CD14-positive monocyte (primary cell): Measurements from ENCODE around the gene TMEM184C. TPM values are rescaled to one million over a fixed set of nuclear protein-coding genes. Genes with fewer than 3 reads are reported as not detected.

Experiments used
- DNase-seq, 3 donors: peaks; one replicate each; pipeline ENCODE4 v3.0.0-alpha.2; 2011 to 2022
- H2AFZ ChIP-seq: 2 replicates; pipeline ENCODE4 v1.6.0; 2012; ENCODE audit warnings: mild to moderate bottlenecking, low read depth, low read length, inconsistent platforms; ENCODE audit not compliant: insufficient read depth, poor library complexity, severe bottlenecking
- H3K27ac ChIP-seq, 2 donors: 1 replicate in 1 of 2; 2 replicates in 1 of 2; pipeline ENCODE4 v1.5.1; 2012 to 2013; ENCODE audit warnings: low read length in 2 of 2, control low read depth in 1 of 2, inconsistent platforms in 1 of 2, low read depth in 1 of 2, mild to moderate bottlenecking in 1 of 2
- H3K27me3 ChIP-seq, 2 donors: one replicate each; pipeline versions ENCODE4 v1.6.0 to v1.6.1; 2011 to 2013; ENCODE audit warnings: low read length in 2 of 2; ENCODE audit not compliant: control insufficient read depth in 2 of 2, insufficient read depth in 2 of 2
- H3K36me3 ChIP-seq, 2 donors: replicated peaks in 1 of 2; 1 replicate in 1 of 2; 2 replicates in 1 of 2; pipeline versions ENCODE4 v1.5.1 to v1.6.1; 2012 to 2013; ENCODE audit warnings: low read length in 2 of 2, control low read depth in 1 of 2, inconsistent platforms in 1 of 2, mild to moderate bottlenecking in 1 of 2; ENCODE audit not compliant: insufficient read depth in 2 of 2, control insufficient read depth in 1 of 2
- H3K4me1 ChIP-seq, 2 donors: 1 replicate in 1 of 2; 2 replicates in 1 of 2; pipeline versions ENCODE4 v1.5.1 to v1.6.1; 2012 to 2013; ENCODE audit warnings: low read length in 2 of 2, control low read depth in 1 of 2, inconsistent platforms in 1 of 2, mild to moderate bottlenecking in 1 of 2, moderate library complexity in 1 of 2; ENCODE audit not compliant: insufficient read depth in 2 of 2, control insufficient read depth in 1 of 2
- H3K4me2 ChIP-seq: replicated peaks from 2 replicates; pipeline ENCODE3; 2012; ENCODE audit warnings: low read length, moderate library complexity, mild to moderate bottlenecking; ENCODE audit not compliant: poor library complexity, severe bottlenecking; ENCODE audit errors: extremely low read depth
- H3K4me3 ChIP-seq, 3 experiments: fragments of 200-600 bp in 1 of 3; sonication (generic) in 1 of 3; replicated peaks in 1 of 3; 1 replicate in 2 of 3; 2 replicates in 1 of 3; pipeline ENCODE4 v1.5.1; 2011 to 2013; ENCODE audit warnings: low read length in 3 of 3, mild to moderate bottlenecking in 3 of 3, control low read depth in 2 of 3, low read depth in 2 of 3, inconsistent platforms in 1 of 3, moderate library complexity in 1 of 3
- H3K79me2 ChIP-seq: 2 replicates; pipeline ENCODE4 v1.6.0; 2012; ENCODE audit warnings: mild to moderate bottlenecking, control low read depth, inconsistent platforms, low read length, moderate library complexity; ENCODE audit not compliant: insufficient read depth
- H3K9ac ChIP-seq: 2 replicates; pipeline ENCODE4 v1.6.0; 2017; ENCODE audit warnings: low read length, mild to moderate bottlenecking; ENCODE audit not compliant: insufficient read depth, poor library complexity, severe bottlenecking
- H3K9me3 ChIP-seq, 2 donors: replicated peaks in 1 of 2; 1 replicate in 1 of 2; 2 replicates in 1 of 2; pipeline versions ENCODE4 v1.5.1 to v1.6.1; 2012 to 2013; ENCODE audit warnings: low read length in 2 of 2, control low read depth in 1 of 2; ENCODE audit not compliant: control insufficient read depth in 1 of 2, insufficient read depth in 1 of 2
- H4K20me1 ChIP-seq: 2 replicates; pipeline ENCODE4 v1.6.0; 2012; ENCODE audit warnings: mild to moderate bottlenecking, low read length, control low read depth, moderate library complexity; ENCODE audit not compliant: insufficient read depth
- H3K27ac Mint-ChIP-seq, 7 donors: one replicate each; pipeline ENCODE4 v1.8.0; 2020; ENCODE audit warnings: mild to moderate bottlenecking in 7 of 7, mixed read lengths in 7 of 7, moderate library complexity in 6 of 7, inconsistent platforms in 2 of 7
- H3K27me3 Mint-ChIP-seq, 3 donors: one replicate each; pipeline ENCODE4 v1.8.0; 2021 to 2022; ENCODE audit warnings: low read depth in 3 of 3, mild to moderate bottlenecking in 3 of 3, mixed read lengths in 3 of 3, moderate library complexity in 3 of 3, inconsistent platforms in 1 of 3
- H3K36me3 Mint-ChIP-seq, 2 donors: one replicate each; pipeline ENCODE4 v1.8.0; 2020; ENCODE audit warnings: mixed read lengths in 2 of 2, inconsistent platforms in 1 of 2, mild to moderate bottlenecking in 1 of 2
- H3K4me1 Mint-ChIP-seq: one replicate; pipeline ENCODE4 v1.8.0; 2020; ENCODE audit warnings: mild to moderate bottlenecking, mixed read lengths
- H3K4me3 Mint-ChIP-seq, 2 donors: one replicate each; pipeline ENCODE4 v1.8.0; 2020; ENCODE audit warnings: mild to moderate bottlenecking in 2 of 2, mixed read lengths in 2 of 2, moderate library complexity in 1 of 2
- H3K9me3 Mint-ChIP-seq, 7 donors: one replicate each; pipeline ENCODE4 v1.8.0; 2020 to 2022; ENCODE audit warnings: mixed read lengths in 7 of 7, mild to moderate bottlenecking in 6 of 7, moderate library complexity in 6 of 7, inconsistent platforms in 2 of 7
- CTCF ChIP-seq: fragments of 200-600 bp; IDR thresholded peaks from one replicate; pipeline ENCODE4 v1.8.0; 2022; ENCODE audit warnings: antibody characterized with exemption, mild to moderate bottlenecking
- WGBS: methylation state at CpG from one replicate; pipeline ENCODE4 v1.1.5; 2013; ENCODE audit warnings: missing lambda C conversion rate; ENCODE audit not compliant: insufficient coverage; 5-methylcytosine and 5-hydroxymethylcytosine counted together
- intact Hi-C, 2 donors: fragments of 100-400 bp; cut with micrococcal nuclease; formaldehyde crosslinking; loops; one replicate each; pipeline versions ENCODE4 v1.15.0 to v1.15.1; 2023
- polyA plus RNA-seq, 3 donors: library from polyadenylated mRNA; depleted of rRNA in 1 of 3; unstranded in 2 of 3; stranded (reverse) in 1 of 3; fragments of 300-500 nt in 2 of 3; fragments of >200 nt in 1 of 3; fragmentation: Illumina TruSeq in 2 of 3; gene quantifications; 1 replicate in 2 of 3; 2 replicates in 1 of 3; pipeline ENCODE4 v1.2.3, GENCODE V29; 2012 to 2021

The TMEM184C gene
- polyA plus RNA-seq, 3 donors: 7.5 to 36.4 (median 20.7) TPM

- H3K9ac ChIP-seq: no peak overlapping the region
- no peak overlapping the region for H3K27ac Mint-ChIP-seq
- no peak overlapping the region for H3K4me3 ChIP-seq
- no peaks in the 10 kb centered on the region for H3K9me3 ChIP-seq
- H3K27me3 Mint-ChIP-seq: peaks cover 0 to 3% (median 0%) of the 10 kb centered on the region in 3 donors
- peaks cover 94 to 99% of the 10 kb centered on the region in 2 donors for H3K36me3 ChIP-seq
- no peaks in the 10 kb centered on the region for H3K79me2 ChIP-seq
- no peak for DNase-seq
- H3K27me3 ChIP-seq: no peaks in the 10 kb centered on the region
- no peak overlapping the region for H3K4me3 Mint-ChIP-seq
- H3K4me2 ChIP-seq: no peak overlapping the region
- no peak for TF ChIP-seq CTCF
- no peak overlapping the region for H2AFZ ChIP-seq
- H4K20me1 ChIP-seq: no peaks in the 10 kb centered on the region
- no peaks in the 10 kb centered on the region for H3K4me1 ChIP-seq
- no peaks in the 10 kb centered on the region for H3K9me3 Mint-ChIP-seq
- no CpG with 5 or more reads among the region's 1 CpG for WGBS
- no peak overlapping the region for H3K27ac ChIP-seq
- no peaks in the 10 kb centered on the region for H3K4me1 Mint-ChIP-seq
- peaks cover 81 to 92% of the 10 kb centered on the region in 2 donors for H3K36me3 Mint-ChIP-seq
- intact Hi-C loops: no loop called here
Measured at GRCh38 chr4:147629783-147630730, 12.9 kb downstream of the TMEM184C start.

GRCh38 chr4:147633113-147633512, 15.9 kb downstream of the TMEM184C start:
- H3K27ac Mint-ChIP-seq: no peak overlapping the region
- no peak for TF ChIP-seq CTCF
- no peaks in the 10 kb centered on the region for H3K4me1 Mint-ChIP-seq
- H3K27ac ChIP-seq: no peak overlapping the region
- no peak overlapping the region for H3K4me3 Mint-ChIP-seq
- no CpG with 5 or more reads among the region's 3 CpGs for WGBS
- H3K27me3 ChIP-seq: no peaks in the 10 kb centered on the region
- H2AFZ ChIP-seq: no peak overlapping the region
- H3K27me3 Mint-ChIP-seq: no peaks in the 10 kb centered on the region
- no peak overlapping the region for H3K9ac ChIP-seq
- H3K4me3 ChIP-seq: no peak overlapping the region
- no peaks in the 10 kb centered on the region for H3K9me3 Mint-ChIP-seq
- no peaks in the 10 kb centered on the region for H3K79me2 ChIP-seq
- intact Hi-C loops: no loop called here
- no peaks in the 10 kb centered on the region for H3K9me3 ChIP-seq
- H3K36me3 Mint-ChIP-seq: peaks cover 83 to 91% of the 10 kb centered on the region in 2 donors
- no peaks in the 10 kb centered on the region for H4K20me1 ChIP-seq
- H3K36me3 ChIP-seq: peaks cover 96 to 99% of the 10 kb centered on the region in 2 donors
- H3K4me1 ChIP-seq: no peaks in the 10 kb centered on the region
- no peak for DNase-seq
- no peak overlapping the region for H3K4me2 ChIP-seq
